HG02943 (cell line): ENCODE data around the gene KCNK16.

Experiments used
- ATAC-seq: cut with Tn5 transposase; IDR thresholded peaks from one replicate; pipeline ENCODE4 v1.9.1; 2021; ENCODE audit warnings: mild to moderate bottlenecking, low read depth, moderate library complexity; ENCODE audit not compliant: unreplicated experiment

KCNK16 gene

GRCh38 chr6:39281312-39281980 is 41.1 kb downstream of the KCNK16 start:
- no peak for ATAC-seq

- ATAC-seq, result no peak
Observed at GRCh38 chr6:39280247-39280731, 42.2 kb downstream of the KCNK16 start.

DNA sequence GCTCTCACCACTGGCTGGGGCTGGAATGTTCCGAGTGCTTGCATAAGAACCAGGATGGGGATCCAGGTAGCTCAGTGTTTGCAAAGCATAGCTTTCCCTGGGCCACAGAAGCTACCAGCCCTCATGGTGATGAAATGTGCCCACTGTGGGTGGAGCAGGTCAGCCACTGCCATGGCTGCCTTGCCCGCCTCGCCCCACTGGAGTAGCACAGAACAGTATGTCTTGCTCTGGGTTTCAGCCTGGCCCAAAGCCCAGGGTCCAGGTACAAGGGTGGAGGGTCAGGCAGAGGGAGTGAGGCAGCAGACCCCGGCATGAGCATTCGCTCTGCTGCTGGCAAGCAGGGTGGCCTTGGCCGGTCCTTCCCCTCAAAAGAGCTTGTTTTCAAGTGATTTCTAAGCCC is 43.0 kb downstream of the KCNK16 start:
- no peak for ATAC-seq

DNA sequence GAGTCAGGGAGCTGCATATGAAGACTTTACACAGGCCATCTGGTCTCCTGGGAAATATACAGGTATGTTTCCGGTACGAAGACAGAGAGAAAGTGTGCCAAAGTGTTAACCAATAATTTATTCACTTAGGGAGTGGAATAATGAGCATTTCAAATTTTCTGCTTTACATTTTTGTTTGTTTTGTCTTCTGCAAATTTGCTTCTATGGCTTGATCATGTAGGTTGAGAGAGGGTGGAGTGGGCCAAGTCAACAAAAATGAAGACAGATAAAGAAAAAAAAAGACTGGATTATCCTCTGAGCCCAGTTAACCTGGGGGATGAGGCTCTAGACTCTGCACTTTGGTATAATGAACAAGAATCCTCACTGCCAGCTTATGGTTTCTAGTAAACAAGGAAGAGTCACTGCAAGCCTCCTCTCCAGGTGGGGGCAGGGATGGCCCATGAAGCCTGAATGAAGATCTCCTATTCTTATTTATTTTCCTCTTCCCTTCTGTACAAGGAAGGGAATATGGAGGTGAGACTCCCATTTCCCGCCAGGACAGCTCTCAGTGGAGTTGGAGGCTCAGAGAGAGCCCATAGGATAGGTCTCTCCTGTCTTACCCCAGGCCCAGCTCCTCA is 46.0 kb downstream of the KCNK16 start:
- ATAC-seq, result no peak

- ATAC-seq, result no peak
Observed at GRCh38 chr6:39274903-39275302, 47.6 kb downstream of the KCNK16 start.

GRCh38 chr6:39274471-39274870 is 48.0 kb downstream of the KCNK16 start:
- ATAC-seq, result no peak

DNA sequence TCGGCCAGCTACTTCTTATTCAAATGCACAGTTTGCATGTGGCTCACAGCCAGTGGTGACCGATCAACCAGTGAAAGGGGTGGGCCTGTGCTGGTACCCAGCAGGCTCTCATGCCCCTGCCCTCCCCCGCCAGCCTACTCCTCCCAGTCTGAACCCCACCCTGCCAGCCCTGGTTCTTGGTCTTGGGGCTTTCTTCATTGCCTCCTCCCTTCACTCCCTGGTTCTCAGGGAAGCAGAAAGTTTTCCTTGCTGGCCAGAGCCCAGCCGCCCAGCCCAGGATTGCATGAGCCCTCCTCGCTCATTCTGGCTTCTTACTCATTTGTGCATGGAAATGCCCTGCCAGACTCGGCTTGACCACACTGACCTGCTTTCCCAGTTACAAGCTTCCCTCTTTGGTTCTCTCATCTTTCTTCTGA is 49.1 kb downstream of the KCNK16 start:
- no peak for ATAC-seq

DNA sequence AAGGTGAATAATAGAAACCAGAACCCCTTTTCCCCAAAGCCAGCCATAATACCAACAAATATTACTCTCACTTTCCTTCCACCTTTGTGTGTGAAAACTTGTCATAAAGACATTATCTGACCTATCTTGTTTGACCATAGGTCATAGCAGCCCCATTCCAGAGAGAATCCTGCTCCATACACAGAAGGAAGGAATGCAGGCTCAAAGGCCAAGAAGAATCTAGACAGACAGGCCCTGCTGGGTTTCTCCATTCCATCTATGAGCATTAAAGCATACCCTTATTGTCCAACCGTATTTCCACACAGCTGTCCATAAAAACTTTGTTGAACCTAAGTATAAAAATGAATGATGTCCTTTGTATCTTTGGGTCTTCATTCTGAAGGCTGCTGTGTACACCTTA is 52.5 kb downstream of the KCNK16 start:
- ATAC-seq, result no peak

DNA sequence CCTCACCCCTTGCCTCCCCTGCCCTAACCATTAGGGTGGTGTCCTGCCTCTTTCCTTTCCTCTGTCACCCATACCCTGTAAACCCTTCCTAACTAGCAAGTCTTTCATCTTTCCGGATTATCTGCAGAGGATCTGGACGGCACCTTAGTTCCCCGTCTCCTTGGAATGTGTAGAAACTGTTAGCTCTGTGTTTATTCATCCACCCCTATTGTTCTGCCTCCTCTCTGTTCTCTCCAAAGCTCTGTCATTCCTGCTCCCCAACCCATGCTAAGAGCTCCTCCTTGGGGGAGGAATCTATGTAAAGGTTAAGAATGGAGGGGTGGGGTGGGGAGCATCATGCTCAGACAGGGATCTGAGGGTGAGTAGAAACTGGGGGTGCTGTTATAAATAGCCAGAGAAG is 53.8 kb downstream of the KCNK16 start:
- ATAC-seq, result no peak

DNA sequence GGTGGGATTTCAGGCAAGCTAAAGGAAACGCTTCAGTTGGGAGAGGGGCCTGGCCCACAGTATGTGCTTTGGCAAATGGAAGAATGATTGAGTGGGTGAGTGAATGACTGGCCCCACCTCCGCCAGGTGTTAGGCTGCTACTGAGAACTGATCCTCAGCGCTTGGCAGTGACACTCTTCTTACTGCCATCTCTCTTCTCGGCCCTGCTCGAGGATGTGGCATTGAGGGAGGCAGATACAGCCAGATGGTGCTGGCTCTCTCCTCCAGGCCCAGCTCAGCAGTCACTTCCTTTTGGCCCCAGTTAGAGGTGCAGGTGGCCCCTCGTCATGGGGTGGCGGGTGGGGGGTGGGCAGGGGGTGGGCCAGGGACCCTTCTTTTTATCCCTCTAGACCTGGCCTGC is 54.3 kb downstream of the KCNK16 start:
- ATAC-seq, result no peak

DNA sequence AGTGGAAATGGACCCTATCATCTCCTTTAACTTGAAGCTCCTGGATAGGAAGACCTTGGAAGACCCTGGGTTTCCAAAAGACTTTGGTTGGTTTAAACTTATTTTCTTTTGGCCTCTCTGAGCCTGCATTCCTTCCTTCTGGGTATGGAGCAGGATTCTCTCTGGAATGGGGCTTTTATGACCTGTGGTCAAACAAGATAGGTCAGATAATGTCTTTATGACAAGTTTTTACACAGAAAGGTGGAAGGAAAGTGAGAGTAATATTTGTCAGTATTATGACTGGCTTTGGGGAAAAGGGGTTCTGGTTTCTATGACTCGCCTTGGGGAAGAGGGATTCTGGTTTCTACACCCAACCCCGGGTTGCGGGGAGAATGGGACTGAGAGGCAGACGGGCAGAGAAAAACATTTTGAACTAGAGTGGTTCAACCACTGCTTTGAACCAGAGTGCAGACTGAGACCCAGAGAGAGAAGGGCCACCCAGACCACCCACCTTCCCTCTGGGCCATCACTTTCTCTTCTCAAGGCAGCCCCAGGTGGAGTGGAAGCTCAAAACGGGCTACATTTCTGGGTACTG is 55.6 kb downstream of the KCNK16 start:
- no peak for ATAC-seq

DNA sequence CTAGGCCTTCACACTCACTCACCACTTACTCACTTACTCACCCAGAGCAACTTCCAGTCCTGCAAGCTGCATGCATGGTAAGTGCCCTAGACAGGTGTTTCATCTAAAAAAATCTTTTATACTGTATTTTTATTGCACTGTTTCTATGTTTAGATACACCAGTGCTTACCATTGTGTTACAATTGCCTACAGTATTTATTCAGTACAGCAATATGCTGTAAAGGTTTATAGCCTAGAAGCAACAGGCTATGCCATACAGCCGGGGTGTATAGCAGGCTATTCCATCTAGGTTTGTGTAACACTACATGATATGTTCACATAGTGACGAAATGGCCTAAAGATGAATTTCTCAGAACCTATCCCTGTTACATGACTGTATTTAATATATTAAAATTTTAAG is 56.1 kb downstream of the KCNK16 start:
- no peak for ATAC-seq
